ENCODE results near the gene GRAMD1A. TPM values are rescaled to one million over a fixed set of nuclear protein-coding genes. Genes with fewer than 3 reads are reported as not detected.

Gene GRAMD1A
- total RNA-seq, result 58.8 TPM

DNA sequence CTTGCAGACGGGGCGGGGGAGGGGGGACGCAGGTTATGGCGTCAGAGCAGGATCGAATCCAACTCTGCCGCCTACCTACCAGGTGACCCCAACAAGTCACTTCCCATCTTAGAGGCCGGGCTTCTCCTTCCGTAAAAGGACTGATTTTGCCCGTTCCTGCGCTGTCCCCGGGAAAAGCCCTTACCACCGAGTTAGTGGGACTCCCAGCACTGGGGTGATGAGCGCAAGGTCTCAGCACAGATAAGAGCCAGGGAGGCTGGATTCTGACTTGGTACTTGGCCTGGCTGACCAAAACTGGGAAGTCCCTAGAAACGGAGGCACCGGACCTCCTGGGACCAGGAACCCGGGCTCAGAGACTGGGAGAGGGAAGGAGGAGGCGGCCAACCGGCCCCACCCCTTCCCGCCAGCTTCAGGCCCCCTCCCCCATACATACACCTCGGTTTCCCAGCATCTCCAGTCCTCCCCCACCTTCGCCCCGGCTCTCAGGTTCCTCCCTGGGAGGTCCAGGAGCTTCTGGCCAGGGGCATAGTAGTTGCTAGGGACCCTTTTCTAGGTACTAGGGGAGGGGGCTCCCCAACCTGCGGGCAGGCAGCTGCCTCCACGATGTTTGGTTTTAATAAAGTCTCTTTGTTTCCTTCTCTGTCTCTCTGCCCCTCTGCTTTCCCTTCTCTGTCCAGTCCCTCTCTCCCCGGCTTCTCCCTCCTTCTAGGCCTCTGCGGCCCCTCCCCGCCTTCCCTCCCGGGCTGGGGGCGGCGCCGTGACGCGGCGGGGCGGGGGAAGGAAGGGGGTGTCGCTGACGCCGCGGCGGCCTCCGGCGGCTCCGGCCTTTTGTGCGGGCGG lies at the start of gene GRAMD1A:
Gene GRAMD1A (plus strand): TSS at position 826 of the 840 bp plus-strand sequence. CDS start 156 bp downstream, outside the sequence.

DNA sequence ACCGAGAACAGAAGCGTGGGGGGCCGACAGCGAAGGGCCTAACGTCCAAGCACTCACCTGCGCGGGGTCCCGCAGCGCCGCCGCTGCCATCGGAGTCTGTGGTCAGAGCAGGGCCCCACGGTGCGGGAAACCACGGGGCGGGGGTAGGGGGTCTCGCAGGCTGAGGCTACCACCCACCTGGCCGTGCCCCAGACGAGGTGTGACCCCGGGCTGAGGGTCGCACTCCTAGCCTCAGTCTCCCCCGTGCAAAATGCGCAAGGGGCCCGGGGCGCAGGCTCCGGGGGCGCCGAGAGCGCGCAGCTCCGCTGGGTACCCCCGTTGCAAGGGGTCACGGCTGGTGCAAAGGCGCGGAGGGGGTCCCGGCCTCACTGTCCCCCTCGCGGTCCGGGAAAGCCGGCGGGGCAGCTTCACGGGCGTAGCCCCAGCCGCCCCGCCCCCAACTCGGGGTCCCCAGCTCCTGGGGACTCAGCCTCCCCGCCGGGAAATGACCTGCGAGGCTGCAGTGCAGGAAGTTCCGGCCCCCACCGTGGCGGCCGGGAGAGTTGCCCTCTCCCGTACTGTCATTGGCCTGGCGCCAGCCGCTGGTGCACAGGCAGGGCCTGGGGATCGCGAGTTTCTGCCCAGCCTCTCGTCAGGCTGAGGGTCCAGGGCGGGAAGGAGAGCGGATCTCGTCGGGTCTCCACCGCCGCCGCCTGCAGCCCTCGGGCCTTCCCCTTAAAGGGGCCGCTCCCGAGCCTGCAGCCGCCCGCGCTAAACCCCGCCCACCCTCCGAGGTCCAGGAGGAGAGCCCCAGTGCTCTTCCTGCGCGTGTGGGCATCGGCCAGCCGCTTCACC lies 36.3 kb upstream of the GRAMD1A start, which contains the start of gene ZNF792:
Gene ZNF792 (minus strand): TSS at position 657 of the 834 bp plus-strand sequence. CDS start 567 bp downstream, at position 90.

DNA sequence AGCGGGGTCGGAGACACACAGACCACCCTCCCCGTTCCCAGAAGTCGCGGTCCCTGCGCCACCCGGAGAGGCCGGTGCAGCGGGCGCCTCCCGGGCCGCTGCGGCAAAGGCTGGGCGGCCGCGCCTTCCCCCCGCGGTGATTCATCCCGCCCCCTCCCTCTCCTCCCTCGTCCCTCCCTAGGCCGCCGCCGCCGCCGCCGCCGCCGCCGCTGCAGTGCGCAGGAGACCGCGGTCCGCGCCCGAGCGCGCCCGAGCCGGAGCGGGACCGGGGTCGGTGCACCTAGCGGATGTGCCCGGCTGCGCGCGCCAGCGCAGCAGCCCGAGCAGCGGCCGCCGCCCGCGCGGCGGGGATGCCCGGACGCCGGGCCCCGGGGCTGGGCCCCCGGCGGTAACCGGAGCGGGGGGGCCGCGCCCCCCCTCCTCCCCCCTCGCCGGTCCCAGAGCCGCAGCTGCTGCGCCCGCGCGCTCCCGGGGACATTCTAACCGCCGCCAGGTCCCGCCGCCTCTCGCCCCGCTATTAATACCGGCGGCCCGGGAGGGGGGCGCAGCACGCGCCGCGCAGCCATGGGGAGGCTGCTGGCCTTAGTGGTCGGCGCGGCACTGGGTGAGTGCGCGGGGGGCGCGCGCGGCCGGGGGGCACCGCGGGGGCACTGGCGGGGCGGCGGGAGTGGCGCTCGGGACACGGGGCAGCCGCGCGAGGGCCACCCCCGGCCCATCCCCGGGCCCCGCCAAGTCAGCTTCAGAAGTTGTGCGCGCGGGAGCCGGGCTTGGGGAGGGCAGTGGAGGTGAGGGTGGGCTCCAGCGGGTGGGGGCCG lies 30.3 kb downstream of the GRAMD1A start, which contains the start of gene SCN1B:
Gene SCN1B (plus strand): TSS at position 214 of the 815 bp plus-strand sequence. CDS start 351 bp downstream, at position 565.

DNA sequence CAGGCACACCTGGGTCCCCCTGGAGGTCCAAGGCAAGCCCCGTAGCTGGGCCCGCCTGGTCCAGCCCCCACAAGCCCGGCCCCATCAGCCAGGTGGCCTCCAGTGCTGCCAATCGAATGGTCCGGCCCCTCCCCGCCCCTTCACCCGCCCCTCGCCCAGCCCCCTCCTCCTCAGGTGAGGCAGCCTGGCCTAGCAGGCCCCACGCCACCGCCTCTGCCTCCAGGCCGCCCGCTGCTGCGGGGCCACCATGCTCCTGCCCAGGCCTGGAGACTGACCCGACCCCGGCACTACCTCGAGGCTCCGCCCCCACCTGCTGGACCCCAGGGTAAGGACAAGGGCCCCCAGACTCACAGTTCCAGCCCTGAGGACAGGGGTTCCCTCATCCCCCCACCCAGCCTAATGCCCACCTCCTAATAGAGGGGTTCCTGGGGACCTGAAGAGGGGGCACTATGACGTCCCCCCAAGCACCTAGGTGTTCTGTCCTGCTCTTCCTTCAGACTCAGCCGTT lies 41.5 kb downstream of the GRAMD1A start, which contains the start of gene HPN:
Gene HPN (plus strand): TSS at position 174 of the 508 bp plus-strand sequence. CDS start 786 bp downstream, outside the sequence.

Other genes starting within 250 kb of the GRAMD1A start
- gene ZNF599, start 227.1 kb upstream of the GRAMD1A start, total RNA-seq, result 16.9 TPM
- gene ZNF30, start 73.4 kb upstream of the GRAMD1A start, total RNA-seq, result 16.2 TPM
- gene ZNF792, start 36.1 kb upstream of the GRAMD1A start, total RNA-seq, result 23.0 TPM
- gene SCN1B, start 30.1 kb downstream of the GRAMD1A start, total RNA-seq, result 14.0 TPM
- 0.93 TPM for gene HPN, start 41.4 kb downstream of the GRAMD1A start, total RNA-seq
- 20.7 TPM for gene FXYD3, start 115.5 kb downstream of the GRAMD1A start, total RNA-seq
- gene LGI4, start 134.7 kb downstream of the GRAMD1A start, total RNA-seq, result 50.3 TPM
- 34.8 TPM for gene FXYD1, start 138.5 kb downstream of the GRAMD1A start, total RNA-seq
- gene FXYD7, start 142.9 kb downstream of the GRAMD1A start, total RNA-seq, result 8.3 TPM
- 3.5 TPM for gene FXYD5, start 154.4 kb downstream of the GRAMD1A start, total RNA-seq
- not detected for gene FAM187B, start 228.4 kb downstream of the GRAMD1A start, total RNA-seq
- gene LSR, start 248.7 kb downstream of the GRAMD1A start, total RNA-seq, result 12.9 TPM